Fibroblast of the aortic adventitia (primary cell): ENCODE results near the gene ABCA2. TPM values are rescaled to one million over a fixed set of nuclear protein-coding genes. Genes with fewer than 3 reads are reported as not detected.
A peak's percentile ranks its signal among the peaks of the same experiment; 100 is the strongest.

ENCODE experiments used
- DNase-seq: peaks from one replicate; pipeline ENCODE4 v3.0.0-alpha.2; 2010; ENCODE audit warnings: low read depth
- H3K4me3 ChIP-seq: 2 replicates; pipeline ENCODE4 v1.5.1; 2011; ENCODE audit warnings: low read depth, mild to moderate bottlenecking, control low read depth, low read length, moderate library complexity
- total RNA-seq: library from RNA; depleted of rRNA; stranded (reverse); fragments of >200 nt; gene quantifications from 2 replicates; pipeline ENCODE4 v1.2.3, GENCODE V29; 2012; ENCODE audit warnings: low replicate concordance
- TF ChIP-seq, protein P1 (sequence below): IDR thresholded peaks from 2 replicates; pipeline ENCODE4 v1.5.1; 2011; ENCODE audit warnings: mild to moderate bottlenecking, low read length, control low read depth, inconsistent platforms; ENCODE audit not compliant: insufficient read depth

ABCA2 gene
- total RNA-seq, 1 donor = 21.0 TPM

DNA sequence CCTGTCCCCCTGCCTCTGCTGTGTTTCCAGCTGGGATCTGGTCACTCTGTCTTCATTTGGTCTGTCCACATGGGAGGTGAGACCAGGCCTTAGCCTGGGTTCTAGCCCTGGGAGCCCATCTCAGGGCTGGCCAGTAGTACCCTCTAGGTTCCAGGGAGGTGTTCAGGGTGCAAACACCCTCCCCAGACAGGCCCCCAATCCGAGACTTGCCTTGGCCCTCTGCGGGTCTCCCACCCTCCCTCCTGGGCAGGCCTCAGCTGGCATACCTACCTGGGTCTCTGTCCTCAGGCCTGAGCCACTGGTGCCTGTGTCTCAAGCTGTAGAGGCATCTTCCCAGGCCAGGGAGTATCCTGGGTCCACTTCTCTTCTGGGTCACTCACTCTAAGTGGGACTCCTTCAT, 43.2 kb upstream of the ABCA2 start:
- TF ChIP-seq, protein P1, sequence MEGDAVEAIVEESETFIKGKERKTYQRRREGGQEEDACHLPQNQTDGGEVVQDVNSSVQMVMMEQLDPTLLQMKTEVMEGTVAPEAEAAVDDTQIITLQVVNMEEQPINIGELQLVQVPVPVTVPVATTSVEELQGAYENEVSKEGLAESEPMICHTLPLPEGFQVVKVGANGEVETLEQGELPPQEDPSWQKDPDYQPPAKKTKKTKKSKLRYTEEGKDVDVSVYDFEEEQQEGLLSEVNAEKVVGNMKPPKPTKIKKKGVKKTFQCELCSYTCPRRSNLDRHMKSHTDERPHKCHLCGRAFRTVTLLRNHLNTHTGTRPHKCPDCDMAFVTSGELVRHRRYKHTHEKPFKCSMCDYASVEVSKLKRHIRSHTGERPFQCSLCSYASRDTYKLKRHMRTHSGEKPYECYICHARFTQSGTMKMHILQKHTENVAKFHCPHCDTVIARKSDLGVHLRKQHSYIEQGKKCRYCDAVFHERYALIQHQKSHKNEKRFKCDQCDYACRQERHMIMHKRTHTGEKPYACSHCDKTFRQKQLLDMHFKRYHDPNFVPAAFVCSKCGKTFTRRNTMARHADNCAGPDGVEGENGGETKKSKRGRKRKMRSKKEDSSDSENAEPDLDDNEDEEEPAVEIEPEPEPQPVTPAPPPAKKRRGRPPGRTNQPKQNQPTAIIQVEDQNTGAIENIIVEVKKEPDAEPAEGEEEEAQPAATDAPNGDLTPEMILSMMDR = no peak
- H3K4me3 ChIP-seq = no peak overlapping the region
- no peak for DNase-seq

GRCh38 chr9:137070906-137071275, 42.9 kb upstream of the ABCA2 start:
- H3K4me3 ChIP-seq = peak overlapping the region; percentile 47
- no peak for DNase-seq
- TF ChIP-seq, protein P1 = peak; percentile 17

GRCh38 chr9:137070201-137070905, 42.3 kb upstream of the ABCA2 start, which contains the start of gene SAPCD2:
TSS of gene SAPCD2 (minus strand) at chr9:137070557. CDS start at chr9:137070460, 97 bp downstream.
- peak; percentile 76 for DNase-seq

DNA sequence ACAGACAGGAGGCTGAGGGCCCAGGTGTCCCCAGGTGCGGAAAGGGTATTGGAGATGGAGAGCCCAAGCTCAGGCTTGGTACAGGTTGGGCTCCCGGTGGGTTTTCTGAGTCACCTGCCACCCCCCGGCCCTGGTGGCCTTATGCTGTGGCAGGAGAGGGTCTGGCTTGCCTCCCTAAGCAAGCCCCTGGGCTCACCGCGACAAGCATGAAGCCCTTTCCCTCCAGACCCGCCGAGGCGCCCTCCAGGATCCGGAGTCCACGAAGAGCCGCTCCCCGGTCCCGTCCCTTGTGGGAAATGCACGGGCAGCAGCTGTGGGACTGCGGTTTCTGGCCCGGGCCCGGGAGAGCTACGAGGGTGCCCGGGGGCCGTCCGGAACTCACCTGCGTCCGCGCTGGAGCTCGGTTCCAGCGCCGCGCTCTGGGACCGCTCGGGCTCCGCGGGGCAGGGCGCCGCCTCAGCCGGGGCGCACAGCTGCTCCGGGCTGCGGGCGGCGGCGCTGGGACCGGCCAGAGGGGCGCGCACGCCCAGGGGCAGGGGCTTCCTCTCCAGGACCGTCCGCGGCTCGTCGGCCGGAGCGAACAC, 41.6 kb upstream of the ABCA2 start:
- DNase-seq = no peak
- peak overlapping the region; percentile 17 for H3K4me3 ChIP-seq
- TF ChIP-seq, protein P1 = no peak

More at GRCh38 chr9:137070201-137070905, 42.3 kb upstream of the ABCA2 start, which contains the start of gene SAPCD2:
- peak within 1 kb of the TSS; percentile 49 for H3K4me3 ChIP-seq
- TF ChIP-seq, protein P1 = no peak

DNA sequence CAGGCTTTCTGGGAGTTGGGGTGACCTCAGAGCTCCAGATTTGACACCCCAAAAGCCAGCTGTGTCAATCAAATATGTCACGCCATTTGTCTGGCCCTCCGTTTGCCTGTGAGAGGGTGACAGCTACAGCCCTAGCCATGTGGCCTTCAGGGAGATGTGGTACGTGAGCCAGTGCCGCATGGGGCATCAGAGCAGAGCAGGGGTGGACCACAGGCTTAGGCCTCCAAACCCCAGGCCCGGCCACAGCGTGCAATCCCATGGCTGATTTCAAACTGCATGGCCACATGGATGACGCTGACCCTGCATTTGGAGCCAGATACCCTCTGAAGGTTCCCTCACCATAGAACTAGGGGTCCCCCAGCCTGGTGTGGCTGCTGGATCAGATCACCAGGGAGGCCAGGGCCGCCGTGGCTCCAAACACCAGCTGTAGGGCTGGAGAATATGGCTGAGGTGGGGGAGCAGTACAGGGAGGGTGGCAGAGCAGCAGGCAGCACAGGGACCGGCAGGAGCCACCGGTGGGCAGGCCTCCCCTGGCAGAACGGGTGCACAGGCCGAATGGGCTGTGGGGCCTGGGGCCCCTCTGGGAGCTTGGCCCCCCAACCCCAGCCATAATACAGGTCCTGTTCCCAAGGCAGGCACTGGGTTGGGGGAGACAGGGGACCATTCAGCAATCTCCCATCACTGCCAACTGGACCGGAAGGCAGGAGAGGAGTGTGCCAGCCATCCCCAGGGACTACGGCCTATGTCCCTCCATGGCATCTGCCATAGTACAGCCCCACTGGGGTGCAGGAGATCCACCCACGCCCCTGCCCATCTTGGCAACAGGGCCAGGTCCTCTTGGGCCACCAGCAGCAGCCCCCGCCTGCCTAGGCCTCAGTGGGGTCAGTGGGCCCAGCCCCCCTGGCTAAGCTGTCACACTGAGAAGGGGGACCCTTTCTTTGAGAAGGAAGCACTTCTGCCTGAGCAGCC, 40.8 kb upstream of the ABCA2 start:
- TF ChIP-seq, protein P1 = no peak

GRCh38 chr9:137067860-137068538, 40.0 kb upstream of the ABCA2 start:
- no peak overlapping the region for H3K4me3 ChIP-seq
- DNase-seq = peak; percentile 81
- TF ChIP-seq, protein P1 = peak; percentile 90

More for the DNA sequence above, 40.8 kb upstream of the ABCA2 start:
- peak overlapping the region; percentile 5 for H3K4me3 ChIP-seq
- DNase-seq = no peak
